Mesenchymal stem cell (in vitro differentiated cells and primary cell): Measurements from ENCODE around the gene ST7.
"Not testable (repeated sequence)": the region's sequence is repeated elsewhere in the genome, so short reads cannot be mapped to it uniquely, and the experiment has no call there.

Experiments
- DNase-seq: peaks from one replicate; pipeline ENCODE4 v3.0.0-alpha.2; 2013
- H2AFZ ChIP-seq: one replicate; pipeline ENCODE4 v1.6.1; 2013; ENCODE audit warnings: low read depth, mild to moderate bottlenecking, control low read depth, inconsistent platforms, low read length, moderate library complexity
- H2AK5ac ChIP-seq: 2 replicates; pipeline ENCODE4 v1.6.1; 2013; ENCODE audit warnings: low read length, moderate library complexity, mild to moderate bottlenecking, inconsistent platforms; ENCODE audit not compliant: severe bottlenecking
- H2BK120ac ChIP-seq: one replicate; pipeline ENCODE4 v1.6.1; 2013; ENCODE audit warnings: low read depth, mild to moderate bottlenecking, inconsistent platforms, low read length, moderate library complexity
- H2BK12ac ChIP-seq, 2 experiments: one replicate each; pipeline ENCODE4 v1.6.1; 2013; ENCODE audit warnings: inconsistent platforms in 2 of 2, low read length in 2 of 2, mild to moderate bottlenecking in 2 of 2, moderate library complexity in 2 of 2, control low read depth in 1 of 2
- H2BK15ac ChIP-seq: one replicate; pipeline ENCODE4 v1.6.1; 2013; ENCODE audit warnings: mild to moderate bottlenecking, low read depth, inconsistent platforms; ENCODE audit not compliant: poor library complexity, severe bottlenecking
- H2BK5ac ChIP-seq: 2 replicates; pipeline ENCODE4 v1.6.1; 2013; ENCODE audit warnings: low read depth, mild to moderate bottlenecking, low read length, control low read depth, inconsistent platforms; ENCODE audit not compliant: poor library complexity, severe bottlenecking
- H3K14ac ChIP-seq, 2 experiments: one replicate each; pipeline ENCODE4 v1.6.1; 2013; ENCODE audit warnings: inconsistent platforms in 2 of 2, low read length in 2 of 2, control low read depth in 1 of 2, mild to moderate bottlenecking in 1 of 2, moderate library complexity in 1 of 2
- H3K18ac ChIP-seq, 2 experiments: one replicate each; pipeline ENCODE4 v1.6.1; 2013; ENCODE audit warnings: inconsistent platforms in 2 of 2, low read length in 2 of 2, control low read depth in 1 of 2, low read depth in 1 of 2, mild to moderate bottlenecking in 1 of 2
- H3K23ac ChIP-seq, 2 experiments: one replicate each; pipeline ENCODE4 v1.6.1; 2013; ENCODE audit warnings: inconsistent platforms in 2 of 2, low read length in 2 of 2, mild to moderate bottlenecking in 2 of 2, moderate library complexity in 2 of 2, control low read depth in 1 of 2
- H3K27ac ChIP-seq: 2 replicates; pipeline ENCODE4 v1.5.1; 2013; ENCODE audit warnings: mild to moderate bottlenecking, moderate library complexity, low read length, control low read depth, inconsistent platforms; ENCODE audit not compliant: poor library complexity, severe bottlenecking
- H3K27me3 ChIP-seq, 2 experiments: 2 replicates each; pipeline versions ENCODE4 v1.6.1 to v1.7.0; 2013; ENCODE audit warnings: low read length in 2 of 2, mild to moderate bottlenecking in 2 of 2, moderate library complexity in 2 of 2, control low read depth in 1 of 2, inconsistent platforms in 1 of 2; ENCODE audit not compliant: control insufficient read depth in 1 of 2, insufficient read depth in 1 of 2
- H3K36me3 ChIP-seq, 2 experiments: 2 replicates each; pipeline versions ENCODE4 v1.6.1 to v1.7.0; 2013; ENCODE audit warnings: low read length in 2 of 2, control low read depth in 1 of 2, inconsistent platforms in 1 of 2, low read depth in 1 of 2, mild to moderate bottlenecking in 1 of 2; ENCODE audit not compliant: insufficient read depth in 2 of 2, control insufficient read depth in 1 of 2
- H3K4ac ChIP-seq, 2 experiments: one replicate each; pipeline ENCODE4 v1.6.1; 2013; ENCODE audit warnings: inconsistent platforms in 2 of 2, low read length in 2 of 2, mild to moderate bottlenecking in 2 of 2, moderate library complexity in 2 of 2, control low read depth in 1 of 2, low read depth in 1 of 2
- H3K4me1 ChIP-seq: 2 replicates; pipeline ENCODE4 v1.6.1; 2013; ENCODE audit warnings: low read depth, low read length, control low read depth; ENCODE audit not compliant: control insufficient read depth, insufficient read depth
- H3K4me2 ChIP-seq: 2 replicates; pipeline ENCODE4 v1.6.1; 2013; ENCODE audit warnings: low read length, mild to moderate bottlenecking, inconsistent platforms; ENCODE audit not compliant: poor library complexity, severe bottlenecking
- H3K4me3 ChIP-seq, 2 experiments: 2 replicates each; pipeline versions ENCODE4 v1.5.1 to v1.7.0; 2013; ENCODE audit warnings: low read length in 2 of 2, mild to moderate bottlenecking in 2 of 2, control low read depth in 1 of 2, low read depth in 1 of 2; ENCODE audit not compliant: insufficient read depth in 1 of 2
- H3K79me1 ChIP-seq: replicated peaks from 2 replicates; pipeline ENCODE4 v1.6.1; 2013; ENCODE audit warnings: mild to moderate bottlenecking, control low read depth, low read length, inconsistent platforms; ENCODE audit not compliant: poor library complexity, severe bottlenecking
- H3K9ac ChIP-seq: 2 replicates; pipeline ENCODE4 v1.7.0; 2013; ENCODE audit warnings: mild to moderate bottlenecking, low read length, moderate library complexity
- H3K9me3 ChIP-seq: 2 replicates; pipeline ENCODE4 v1.7.0; 2013; ENCODE audit warnings: mild to moderate bottlenecking, low read length; ENCODE audit not compliant: control insufficient read depth
- H4K8ac ChIP-seq: one replicate; pipeline ENCODE4 v1.6.1; 2013; ENCODE audit warnings: inconsistent platforms, mild to moderate bottlenecking, low read length, moderate library complexity
- H4K91ac ChIP-seq: one replicate; pipeline ENCODE4 v1.6.1; 2013; ENCODE audit warnings: mild to moderate bottlenecking, low read length, inconsistent platforms
- WGBS: methylation state at CpG from one replicate; pipeline ENCODE4 v1.1.7; 2013; ENCODE audit warnings: mixed read lengths; 5-methylcytosine and 5-hydroxymethylcytosine counted together

Gene ST7

GRCh38 chr7:116933465-116933864 is 19.8 kb upstream of the ST7 start:
- Histone ChIP-seq H3K9me3 (no peaks in the 10 kb centered on the region), H2BK5ac (no peak overlapping the region)
- 92% methylated on average over 1 of the region's 3 CpGs for WGBS

GRCh38 chr7:116934580-116934979 is 18.7 kb upstream of the ST7 start:
- no peak overlapping the region for H2BK12ac ChIP-seq
- H2BK120ac ChIP-seq = no peak overlapping the region
- H3K36me3 ChIP-seq = no peaks in the 10 kb centered on the region
- H3K14ac ChIP-seq = no peak overlapping the region
- no peak overlapping the region for H3K4ac ChIP-seq
- no peak overlapping the region for H3K9ac ChIP-seq
- H2AK5ac ChIP-seq = no peak overlapping the region
- H3K4me2 ChIP-seq = no peak overlapping the region
- no peaks in the 10 kb centered on the region for H3K79me1 ChIP-seq
- no peak for DNase-seq
- no peak overlapping the region for H4K8ac ChIP-seq
- WGBS = 100% methylated on average over 1 of the region's 2 CpGs
- no peak overlapping the region for H2AFZ ChIP-seq
- no peaks in the 10 kb centered on the region for H3K4me1 ChIP-seq
- H3K9me3 ChIP-seq = no peaks in the 10 kb centered on the region
- peaks cover 0 to 8% of the 10 kb centered on the region in 2 experiments for H3K27me3 ChIP-seq
- no peak overlapping the region for H4K91ac ChIP-seq
- no peak overlapping the region for H3K18ac ChIP-seq
- no peak overlapping the region for H2BK15ac ChIP-seq
- no peak overlapping the region for H3K23ac ChIP-seq
- H3K27ac ChIP-seq = no peak overlapping the region
- no peak overlapping the region for H2BK5ac ChIP-seq
- H3K4me3 ChIP-seq = no peak overlapping the region

More at GRCh38 chr7:116933465-116933864, 19.8 kb upstream of the ST7 start:
- Histone ChIP-seq H3K4me2 (no peak overlapping the region), H3K18ac (peak overlapping the region in 1 of 2 experiments; percentile 11), H4K91ac (no peak overlapping the region), H2BK12ac (no peak overlapping the region), H2AK5ac (no peak overlapping the region), H2AFZ (no peak overlapping the region), H3K4me3 (no peak overlapping the region), H3K14ac (no peak overlapping the region), H3K36me3 (no peaks in the 10 kb centered on the region), H4K8ac (no peak overlapping the region), H3K27me3 (peaks cover 0 to 8% of the 10 kb centered on the region in 2 experiments), H3K4me1 (no peaks in the 10 kb centered on the region), H3K27ac (no peak overlapping the region), H2BK15ac (no peak overlapping the region), H3K79me1 (no peaks in the 10 kb centered on the region), H3K4ac (no peak overlapping the region), H3K9ac (no peak overlapping the region), H3K23ac (no peak overlapping the region), H2BK120ac (no peak overlapping the region)
- no peak for DNase-seq

- H2BK15ac ChIP-seq, DNase-seq, H2BK12ac ChIP-seq: not testable (repeated sequence)
These were observed 16.5 kb upstream of the ST7 start for GRCh38 chr7:116936844-116937243.

DNA sequence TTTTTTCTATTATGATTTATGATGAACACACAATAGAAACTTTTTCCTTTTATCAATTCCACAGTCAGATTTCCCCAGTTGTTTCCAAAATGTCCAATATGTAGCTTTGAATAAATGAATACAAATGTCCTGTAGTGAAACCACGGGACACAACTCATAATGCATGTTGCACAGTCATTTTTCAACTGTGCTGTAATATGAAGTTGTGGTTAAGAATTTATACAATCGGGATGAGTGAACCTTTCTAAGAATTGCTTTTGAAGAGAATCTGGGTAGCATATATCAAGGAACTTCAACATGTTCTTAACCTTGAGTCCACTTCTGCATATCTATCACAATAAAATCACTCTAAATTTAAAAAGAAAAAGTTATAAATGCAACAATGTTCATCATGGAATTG is 14.6 kb upstream of the ST7 start:
- H4K8ac ChIP-seq = no peak overlapping the region
- no peak for DNase-seq
- no peak overlapping the region for H3K4me2 ChIP-seq
- no peak overlapping the region for H3K27ac ChIP-seq
- H3K36me3 ChIP-seq = no peaks in the 10 kb centered on the region
- no peak overlapping the region for H3K9ac ChIP-seq
- no peak overlapping the region for H3K18ac ChIP-seq
- no peak overlapping the region for H2AFZ ChIP-seq
- no peak overlapping the region for H2BK5ac ChIP-seq
- H3K27me3 ChIP-seq = peaks cover 0 to 8% of the 10 kb centered on the region in 2 experiments
- no peak overlapping the region for H3K4ac ChIP-seq
- H3K79me1 ChIP-seq = no peaks in the 10 kb centered on the region
- no peak overlapping the region for H3K14ac ChIP-seq
- no peak overlapping the region for H4K91ac ChIP-seq
- H3K4me3 ChIP-seq = no peak overlapping the region
- 100% methylated on average over 1 of the region's 2 CpGs for WGBS
- H2AK5ac ChIP-seq = no peak overlapping the region
- no peak overlapping the region for H2BK12ac ChIP-seq
- no peak overlapping the region for H3K23ac ChIP-seq
- H2BK15ac ChIP-seq = no peak overlapping the region
- no peak overlapping the region for H2BK120ac ChIP-seq
- H3K4me1 ChIP-seq = no peaks in the 10 kb centered on the region
- H3K9me3 ChIP-seq = no peaks in the 10 kb centered on the region

More at GRCh38 chr7:116936844-116937243, 16.5 kb upstream of the ST7 start:
- H3K4me2 ChIP-seq, H4K8ac ChIP-seq, H2AFZ ChIP-seq, H3K14ac ChIP-seq, H3K18ac ChIP-seq, H3K9me3 ChIP-seq, H3K23ac ChIP-seq, H2BK120ac ChIP-seq, H3K27me3 ChIP-seq, H2BK5ac ChIP-seq, H3K4ac ChIP-seq, H4K91ac ChIP-seq, H3K9ac ChIP-seq, H2AK5ac ChIP-seq, H3K27ac ChIP-seq, H3K4me1 ChIP-seq, H3K4me3 ChIP-seq, H3K36me3 ChIP-seq, H3K79me1 ChIP-seq: not testable (repeated sequence)
- WGBS = 98% methylated on average over 4 of the region's 4 CpGs
